BLaER1 treated with 17β-estradiol and CSF1 and Interleukin-3, amounts not matched to agents 10 nM and 100 nM (cell line): ENCODE results near the gene SERPINE1.

Source experiments
- H3K27ac ChIP-seq, 11 experiments: shearing (Covaris generic); formaldehyde crosslinking; 2 replicates each; pipeline ENCODE4 v1.8.1; 2022
- H3K27me3 ChIP-seq, 11 experiments: shearing (Covaris generic); formaldehyde crosslinking; 2 replicates each; pipeline ENCODE4 v1.8.1; 2022
- H3K36me3 ChIP-seq, 11 experiments: shearing (Covaris generic); formaldehyde crosslinking; 2 replicates each; pipeline ENCODE4 v1.8.1; 2022
- H3K4me1 ChIP-seq, 10 experiments: shearing (Covaris generic); formaldehyde crosslinking; 2 replicates each; pipeline ENCODE4 v1.8.1; 2022
- H3K4me2 ChIP-seq, 11 experiments: shearing (Covaris generic); formaldehyde crosslinking; 2 replicates each; pipeline ENCODE4 v1.8.1; 2022
- H3K4me3 ChIP-seq, 10 experiments: shearing (Covaris generic); formaldehyde crosslinking; 2 replicates each; pipeline ENCODE4 v1.8.1; 2022
- H3K9ac ChIP-seq, 11 experiments: shearing (Covaris generic); formaldehyde crosslinking; 2 replicates each; pipeline ENCODE4 v1.8.1; 2022
- H3K9me3 ChIP-seq, 11 experiments: shearing (Covaris generic); formaldehyde crosslinking; replicated peaks in 1 of 11; 2 replicates each; pipeline ENCODE4 v1.8.1; 2022
- H4K20me1 ChIP-seq, 11 experiments: shearing (Covaris generic); formaldehyde crosslinking; 2 replicates each; pipeline ENCODE4 v1.8.1; 2022
- Cebpa-rat ChIP-seq, 11 experiments: shearing (Covaris generic); IDR thresholded peaks; 2 replicates each; pipeline ENCODE4 v1.8.1; 2022

Gene SERPINE1

DNA sequence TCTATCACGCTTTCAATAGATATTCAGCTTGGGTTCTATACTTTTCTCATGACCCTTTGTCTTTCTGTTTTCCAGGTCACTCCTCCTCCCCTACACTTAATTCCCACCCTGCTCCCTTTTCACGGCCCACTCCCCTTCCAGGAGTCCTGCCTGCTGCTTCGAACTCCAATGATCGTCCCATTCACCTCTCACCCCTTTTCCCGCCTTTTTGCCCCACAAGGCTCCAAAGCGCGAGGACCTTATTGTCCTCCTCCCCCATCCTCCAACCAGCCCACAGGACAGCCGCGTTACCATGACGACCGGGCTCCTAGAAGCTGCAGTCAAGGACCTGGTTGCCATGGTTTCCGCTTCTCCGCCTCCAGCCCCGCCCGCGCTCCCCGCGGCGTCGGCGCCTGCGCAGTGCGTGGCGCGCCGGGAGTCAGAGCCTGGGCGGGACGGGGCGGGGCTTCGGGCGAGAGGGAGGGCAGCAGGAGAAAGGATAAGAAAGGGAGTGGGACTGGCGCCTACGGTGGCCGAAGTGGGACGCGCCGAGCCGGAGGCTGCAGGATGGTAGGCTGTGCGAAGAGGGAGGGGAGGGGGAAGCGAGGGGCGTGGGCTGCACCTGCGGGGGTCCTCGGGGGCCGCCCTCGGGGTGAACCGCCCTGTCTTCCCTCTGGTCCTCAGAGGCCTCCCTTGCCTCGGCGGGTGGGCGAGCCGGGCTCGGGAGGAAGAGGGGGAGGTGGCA lies 27.2 kb downstream of the SERPINE1 start, which contains the start of gene AP1S1:
TSS of gene AP1S1 (plus strand) at position 508 of the 724 bp plus-strand sequence. CDS start at position 547, 39 bp downstream.
- no peaks in the 10 kb centered on the region for H3K9me3 ChIP-seq
- 0 out of 22 replicates have a peak, but pooled peaks cover 0 to 4% (median 0%) of the 10 kb centered on the region in 11 experiments for H3K27me3 ChIP-seq
- H3K9ac ChIP-seq = peak within 1 kb of the TSS; percentile 80 to 89 (median 85)
- peak within 1 kb of the TSS; percentile 70 to 93 (median 82) for H3K4me3 ChIP-seq
- peak within 1 kb of the TSS; percentile 90 to 100 (median 97) for H3K4me2 ChIP-seq
- H3K36me3 ChIP-seq = peaks cover 16 to 31% (median 26%) of the 10 kb centered on the region in 11 experiments
- peaks cover 26 to 38% (median 30%) of the 10 kb centered on the region in 10 experiments for H3K4me1 ChIP-seq
- peaks cover 0 to 36% (median 0%) of the 10 kb centered on the region in 11 experiments; a peak in 5 of 22 replicates for H4K20me1 ChIP-seq
- TF ChIP-seq Cebpa-rat (IDR thresholded peaks at IDR 0.05) = no peak
- peak within 1 kb of the TSS; percentile 39 to 82 (median 75) for H3K27ac ChIP-seq

DNA sequence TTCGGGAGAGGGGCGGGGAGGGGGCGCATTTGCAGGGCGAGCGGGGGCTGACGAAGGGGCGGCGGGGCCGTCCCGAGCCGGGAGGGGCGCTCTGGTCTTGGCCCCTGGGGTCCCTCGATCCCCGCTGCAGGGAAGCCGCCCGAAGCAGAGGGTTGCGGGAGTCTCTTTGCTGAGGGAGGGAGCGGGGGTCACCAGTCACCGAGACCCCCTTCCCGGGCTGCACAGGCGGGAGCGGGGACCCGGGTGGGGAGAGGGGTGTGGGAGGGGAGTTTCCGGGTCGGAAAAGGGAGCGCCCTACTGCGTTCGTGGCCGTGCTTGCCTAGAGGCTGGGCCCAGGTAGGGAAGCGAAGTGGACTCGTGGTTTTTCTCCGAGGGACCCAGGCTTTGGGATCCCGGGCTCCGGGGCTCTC lies 27.8 kb downstream of the SERPINE1 start:
- Histone ChIP-seq H4K20me1 (peaks cover 0 to 42% (median 0%) of the 10 kb centered on the region in 11 experiments; a peak in 5 of 22 replicates), H3K4me1 (peaks cover 27 to 40% (median 34%) of the 10 kb centered on the region in 10 experiments), H3K36me3 (peaks cover 21 to 36% (median 32%) of the 10 kb centered on the region in 11 experiments), H3K4me2 (peak overlapping the region; percentile 90 to 100 (median 97)), H3K27ac (peak overlapping the region; percentile 39 to 82 (median 75)), H3K4me3 (peak overlapping the region; percentile 70 to 93 (median 82)), H3K9me3 (no peaks in the 10 kb centered on the region), H3K9ac (peak overlapping the region; percentile 80 to 89 (median 85)), H3K27me3 (no peaks in the 10 kb centered on the region)
- no peak for TF ChIP-seq Cebpa-rat (IDR thresholded peaks at IDR 0.05)

DNA sequence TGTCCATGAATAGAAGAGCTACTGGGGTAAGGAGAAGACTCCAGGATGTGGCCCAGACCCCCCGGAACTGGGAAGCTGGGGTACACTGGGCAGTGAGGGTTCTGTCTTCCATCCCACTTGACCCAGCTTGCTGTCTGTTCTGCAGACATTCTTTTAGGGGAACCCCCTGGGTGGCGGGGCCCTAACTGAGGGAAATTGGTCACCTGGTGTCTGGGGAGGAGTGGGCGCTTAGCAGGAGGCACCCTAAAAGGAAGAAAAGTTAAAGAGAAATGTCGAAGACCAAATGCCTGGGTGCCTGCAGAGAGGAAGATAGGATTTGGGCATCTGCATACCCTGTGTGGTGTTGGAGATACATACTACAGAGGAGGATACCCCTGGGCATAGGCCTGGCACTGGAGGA lies 28.4 kb downstream of the SERPINE1 start:
- Histone ChIP-seq H3K4me2 (peak overlapping the region; percentile 90 to 100 (median 97)), H3K4me1 (peaks cover 27 to 46% (median 41%) of the 10 kb centered on the region in 10 experiments), H3K27me3 (no peaks in the 10 kb centered on the region), H3K4me3 (peak overlapping the region; percentile 70 to 93 (median 82)), H3K9me3 (no peaks in the 10 kb centered on the region), H4K20me1 (peaks cover 0 to 47% (median 0%) of the 10 kb centered on the region in 11 experiments; a peak in 6 of 22 replicates), H3K27ac (peak overlapping the region; percentile 39 to 82 (median 75)), H3K36me3 (peaks cover 23 to 43% (median 36%) of the 10 kb centered on the region in 11 experiments), H3K9ac (peak overlapping the region; percentile 80 to 89 (median 85))
- no peak for TF ChIP-seq Cebpa-rat (IDR thresholded peaks at IDR 0.05)

DNA sequence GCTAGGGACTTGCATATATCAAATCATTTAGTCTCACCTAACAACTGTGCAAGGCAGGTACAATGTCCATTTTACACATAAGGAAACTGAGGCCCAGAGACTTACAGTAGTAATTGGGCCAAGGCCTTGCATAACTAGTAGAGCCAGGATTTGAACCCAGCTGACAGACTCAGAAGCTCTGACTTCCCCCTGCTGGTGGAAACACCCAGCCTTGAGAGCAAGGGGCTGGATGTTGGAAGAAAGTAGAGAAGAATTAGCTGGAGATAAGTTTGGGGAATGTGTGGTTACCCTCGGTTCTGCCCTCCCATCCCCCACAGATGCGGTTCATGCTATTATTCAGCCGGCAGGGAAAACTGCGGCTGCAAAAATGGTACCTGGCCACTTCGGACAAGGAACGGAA lies 29.4 kb downstream of the SERPINE1 start:
- no peak for TF ChIP-seq Cebpa-rat (IDR thresholded peaks at IDR 0.05)
- H4K20me1 ChIP-seq = peaks cover 0 to 49% (median 0%) of the 10 kb centered on the region in 11 experiments; a peak in 6 of 22 replicates
- H3K4me3 ChIP-seq = 0 out of 20 replicates have a peak overlapping the region, but pooled peaks of 1 of the 10 experiments have one; percentile 83
- no peak overlapping the region for H3K27ac ChIP-seq
- peaks cover 23 to 44% (median 37%) of the 10 kb centered on the region in 11 experiments for H3K36me3 ChIP-seq
- H3K4me2 ChIP-seq = peak overlapping the region; percentile 90 to 100 (median 97); a peak in 19 of 22 replicates
- H3K27me3 ChIP-seq = no peaks in the 10 kb centered on the region
- no peaks in the 10 kb centered on the region for H3K9me3 ChIP-seq
- peak overlapping the region in 1 of 11 experiments; percentile 85; a peak in 1 of 22 replicates for H3K9ac ChIP-seq
- peaks cover 27 to 55% (median 48%) of the 10 kb centered on the region in 10 experiments for H3K4me1 ChIP-seq

DNA sequence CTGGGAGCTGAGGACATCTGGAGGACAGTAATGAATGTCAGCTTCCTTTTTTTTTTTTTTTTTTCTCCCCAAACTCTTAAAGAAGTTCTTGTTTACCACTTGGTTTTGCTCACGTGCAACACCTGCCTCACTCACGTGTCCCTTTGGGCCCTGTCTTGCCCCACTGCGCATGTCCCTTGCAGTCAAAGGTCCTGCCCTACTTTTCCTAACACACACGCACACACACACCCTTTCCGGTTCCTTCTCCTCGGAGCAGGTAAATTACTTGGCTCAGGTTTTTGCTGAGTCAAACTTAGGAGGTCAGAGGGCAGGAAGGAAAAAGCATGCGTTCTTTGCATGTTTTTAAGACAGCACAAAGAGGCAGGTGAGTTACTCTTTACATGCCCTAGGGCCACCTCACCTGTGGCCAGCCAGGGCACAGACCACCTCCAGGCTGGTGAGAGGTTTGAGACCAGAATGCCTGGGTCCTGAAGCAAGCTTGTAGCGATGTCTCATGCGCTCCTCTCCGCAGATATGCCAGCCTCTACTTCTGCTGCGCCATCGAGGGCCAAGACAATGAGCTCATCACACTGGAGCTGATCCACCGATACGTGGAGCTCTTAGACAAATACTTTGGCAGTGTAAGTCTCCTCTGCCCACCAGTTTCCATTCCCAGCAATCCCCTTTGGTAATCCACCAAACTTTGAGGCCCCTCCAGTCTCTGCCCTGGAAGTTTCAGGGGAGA lies 30.1 kb downstream of the SERPINE1 start:
- Histone ChIP-seq H4K20me1 (peaks cover 0 to 49% (median 0%) of the 10 kb centered on the region in 11 experiments; a peak in 6 of 22 replicates), H3K4me3 (no peak overlapping the region), H3K4me2 (peak overlapping the region in 4 of 11 experiments; percentile 90 to 99 (median 96); a peak in 3 of 22 replicates), H3K4me1 (peaks cover 31 to 62% (median 56%) of the 10 kb centered on the region in 10 experiments), H3K27ac (no peak overlapping the region), H3K9me3 (no peaks in the 10 kb centered on the region), H3K36me3 (peaks cover 23 to 44% (median 37%) of the 10 kb centered on the region in 11 experiments), H3K27me3 (no peaks in the 10 kb centered on the region), H3K9ac (no peak overlapping the region; a peak in 2 of 22 replicates)
- TF ChIP-seq Cebpa-rat (IDR thresholded peaks at IDR 0.05) = no peak

DNA sequence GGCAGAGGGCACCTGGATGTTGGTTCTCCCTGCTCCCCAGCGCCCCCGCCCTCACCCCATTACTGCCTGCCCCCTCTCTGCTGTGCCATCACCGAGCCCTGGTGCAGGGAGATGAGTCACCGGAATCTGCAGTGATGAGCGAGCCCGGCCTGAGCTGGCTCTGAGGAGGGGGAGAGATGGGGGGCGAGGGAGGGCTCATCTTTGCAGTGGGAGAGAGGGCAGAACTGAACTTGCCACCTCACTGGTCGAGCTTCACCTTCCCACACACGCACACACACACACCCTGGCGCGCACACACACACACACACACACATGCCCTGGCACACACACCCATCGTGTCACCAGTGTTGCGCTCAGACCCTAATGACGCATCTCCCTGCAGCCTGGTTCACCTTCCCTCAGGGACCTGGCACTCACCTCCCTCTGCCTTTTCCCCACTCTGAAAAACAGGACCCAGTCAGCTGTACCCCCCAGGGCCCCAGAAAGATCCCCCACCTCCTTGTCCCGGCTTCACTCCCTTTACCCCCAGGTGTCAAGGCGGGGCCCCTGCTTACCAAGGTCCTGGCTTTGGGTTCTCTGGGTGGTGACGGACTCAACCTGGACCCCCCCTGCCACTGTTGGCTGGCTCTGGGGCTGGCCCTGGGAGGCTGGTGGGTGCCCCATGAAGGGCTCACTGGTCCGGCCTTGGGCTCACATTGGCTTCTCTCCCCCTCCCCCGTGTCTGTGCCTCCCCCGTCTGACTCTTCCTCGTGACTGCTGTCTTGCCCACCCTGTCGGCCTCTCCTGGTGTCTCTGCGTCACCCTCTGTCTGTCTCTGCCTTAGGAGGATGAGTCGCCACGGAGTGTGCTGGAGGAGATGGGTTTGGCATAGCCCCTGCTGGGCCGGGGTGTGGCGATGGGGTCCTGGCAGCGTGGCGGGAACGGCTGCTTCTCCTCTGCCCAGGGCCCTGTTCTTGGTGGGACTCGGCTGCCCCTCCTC lies 33.1 kb downstream of the SERPINE1 start:
- Histone ChIP-seq H3K4me1 (peaks cover 45 to 76% (median 72%) of the 10 kb centered on the region in 10 experiments), H3K4me3 (no peak overlapping the region), H4K20me1 (peaks cover 0 to 64% (median 14%) of the 10 kb centered on the region in 11 experiments; a peak in 21 of 22 replicates), H3K9me3 (no peaks in the 10 kb centered on the region), H3K4me2 (peak overlapping the region in 8 of 11 experiments; percentile 10 to 37 (median 28); a peak in 10 of 22 replicates), H3K9ac (0 out of 22 replicates have a peak overlapping the region, but pooled peaks of 1 of the 11 experiments have one; percentile 13), H3K27ac (no peak overlapping the region), H3K27me3 (peaks cover 11 to 16% (median 13%) of the 10 kb centered on the region in 11 experiments; a peak in 21 of 22 replicates), H3K36me3 (peaks cover 23 to 44% (median 37%) of the 10 kb centered on the region in 11 experiments)
- TF ChIP-seq Cebpa-rat (IDR thresholded peaks at IDR 0.05) = no peak

DNA sequence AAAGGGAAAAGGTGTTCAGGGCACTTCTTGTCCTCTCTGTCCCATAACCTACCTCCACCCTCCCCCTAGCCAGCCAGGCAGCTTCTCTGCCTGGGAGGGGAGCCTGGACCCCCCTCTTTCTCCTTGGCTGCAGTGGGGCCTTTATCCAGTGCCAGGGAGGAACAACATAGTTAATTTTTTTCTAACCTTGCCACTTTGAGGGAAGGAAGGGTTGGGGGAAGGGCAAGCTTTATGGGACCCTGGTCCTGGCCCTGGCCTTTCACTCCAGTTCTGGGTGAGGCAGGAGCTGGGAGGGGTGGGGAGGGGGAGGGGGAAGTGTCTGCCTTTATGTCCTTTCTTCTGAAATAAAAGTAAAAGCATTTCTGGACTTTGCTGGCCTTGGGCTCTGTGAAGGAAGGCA lies 34.0 kb downstream of the SERPINE1 start:
- TF ChIP-seq Cebpa-rat (IDR thresholded peaks at IDR 0.05) = no peak
- no peaks in the 10 kb centered on the region for H3K9me3 ChIP-seq
- peaks cover 41 to 75% (median 70%) of the 10 kb centered on the region in 10 experiments for H3K4me1 ChIP-seq
- no peak overlapping the region for H3K4me3 ChIP-seq
- H3K4me2 ChIP-seq = peak overlapping the region in 8 of 11 experiments; percentile 89 to 100 (median 100); a peak in 15 of 22 replicates
- peaks cover 17 to 23% (median 19%) of the 10 kb centered on the region in 11 experiments for H3K27me3 ChIP-seq
- peaks cover 23 to 44% (median 37%) of the 10 kb centered on the region in 11 experiments for H3K36me3 ChIP-seq
- peaks cover 0 to 63% (median 18%) of the 10 kb centered on the region in 11 experiments; a peak in 21 of 22 replicates for H4K20me1 ChIP-seq
- H3K9ac ChIP-seq = no peak overlapping the region
- H3K27ac ChIP-seq = no peak overlapping the region
